HEK293T (cell line): Measurements from ENCODE around the gene CFAP58.

ENCODE experiments used
- CTCF ChIA-PET: fragments of 350-600 bp; formaldehyde crosslinking; extraction: SDS; loops from one replicate; lab custom pipeline; 2021; ENCODE audit warnings: antibody characterized with exemption, inconsistent platforms; lab: Yijun Ruan, JAX
- POLR2A ChIA-PET: fragments of 350-600 bp; formaldehyde crosslinking; extraction: SDS; loops from one replicate; lab custom pipeline; 2020; ENCODE audit warnings: antibody characterized with exemption, inconsistent platforms; lab: Yijun Ruan, JAX
- DNase-seq: peaks from one replicate; pipeline ENCODE4 v3.0.0; 2012; ENCODE audit warnings: mixed read lengths; ENCODE audit errors: extremely low spot score
- ARNT ChIP-seq: fragments of 450-650 bp; IDR thresholded peaks from 2 replicates; pipeline ENCODE4 v1.6.1; 2017; ENCODE audit warnings: mild to moderate bottlenecking
- BHLHE40 ChIP-seq: fragments of 450-650 bp; IDR thresholded peaks from 2 replicates; pipeline ENCODE4 v1.6.1; 2016; ENCODE audit warnings: mild to moderate bottlenecking, moderate library complexity, borderline replicate concordance
- CTBP1 ChIP-seq: fragments of 450-650 bp; IDR thresholded peaks from 2 replicates; pipeline ENCODE4 v1.6.1; 2016; ENCODE audit warnings: borderline replicate concordance
- ELF4 ChIP-seq: fragments of 450-650 bp; IDR thresholded peaks from 2 replicates; pipeline ENCODE4 v1.6.1; 2017; ENCODE audit warnings: antibody characterized with exemption
- FOXA1 ChIP-seq: fragments of 450-650 bp; IDR thresholded peaks from 2 replicates; pipeline ENCODE4 v1.6.1; 2016; ENCODE audit warnings: mild to moderate bottlenecking
- FOXK2 ChIP-seq: fragments of 450-650 bp; IDR thresholded peaks from 2 replicates; pipeline ENCODE4 v1.6.1; 2016; ENCODE audit warnings: mild to moderate bottlenecking
- FOXM1 ChIP-seq: fragments of 450-650 bp; IDR thresholded peaks from 2 replicates; pipeline ENCODE4 v1.6.1; 2017; ENCODE audit warnings: mild to moderate bottlenecking, borderline replicate concordance
- HDGF ChIP-seq: fragments of 450-650 bp; IDR thresholded peaks from 2 replicates; pipeline ENCODE4 v1.6.1; 2017; ENCODE audit warnings: antibody characterized with exemption, borderline replicate concordance
- L3MBTL2 ChIP-seq: fragments of 450-650 bp; conservative IDR thresholded peaks from 2 replicates; pipeline ENCODE4 v1.6.1; 2016; ENCODE audit warnings: mild to moderate bottlenecking
- LEF1 ChIP-seq: fragments of 450-650 bp; IDR thresholded peaks from 2 replicates; pipeline ENCODE4 v1.6.1; 2017; ENCODE audit warnings: mild to moderate bottlenecking, borderline replicate concordance
- NFRKB ChIP-seq: fragments of 450-650 bp; IDR thresholded peaks from 2 replicates; pipeline ENCODE4 v1.6.1; 2016; ENCODE audit warnings: mild to moderate bottlenecking, moderate library complexity
- PKNOX1 ChIP-seq: fragments of 450-650 bp; IDR thresholded peaks from 2 replicates; pipeline ENCODE4 v1.6.1; 2016
- SP1 ChIP-seq: fragments of 450-650 bp; IDR thresholded peaks from 2 replicates; pipeline ENCODE4 v1.6.1; 2017
- SUZ12 ChIP-seq: fragments of 450-650 bp; IDR thresholded peaks from 2 replicates; pipeline ENCODE4 v1.6.1; 2016; ENCODE audit warnings: mild to moderate bottlenecking
- TARDBP ChIP-seq: fragments of 450-650 bp; IDR thresholded peaks from 2 replicates; pipeline ENCODE4 v1.6.1; 2016
- ZNF384 ChIP-seq: fragments of 450-650 bp; IDR thresholded peaks from 2 replicates; pipeline ENCODE4 v1.6.1; 2016

Gene CFAP58

GRCh38 chr10:104353325-104354048 lies at the start of gene CFAP58:
Gene CFAP58, plus strand, starts transcription at chr10:104353833. Its CDS starts 65 bp downstream, at chr10:104353898.
- DNase-seq, result peak; percentile 99
- ChIA-PET POLR2A (interaction anchor here (0.8 to 1.5 kb wide), 5 partner anchors 15 to 99 kb away, joined by 3 to 5 read pairs (median 4); partner anchors contain the start of genes GSTO1, GSTO2 and ITPRIP), CTCF (interaction anchor here (0.6 to 1.7 kb wide), 18 partner anchors 15 to 292 kb away, joined by 3 to 15 read pairs (median 3); no protein-coding TSS in a partner anchor)
- TF ChIP-seq LEF1 (no peak), HDGF (no peak), L3MBTL2 (peak; percentile 92)

GRCh38 chr10:104304356-104304745 lies 49.3 kb upstream of the CFAP58 start:
- ChIA-PET CTCF (interaction anchor here (1.5 to 1.7 kb wide), 2 partner anchors 13 to 15 kb away, joined by 4 to 9 read pairs; no protein-coding TSS in a partner anchor), POLR2A (no interaction called here)
- TF ChIP-seq TARDBP (no peak), CTBP1 (no peak), SP1 (no peak), L3MBTL2 (no peak), ZNF384 (no peak), FOXA1 (no peak), SUZ12 (no peak), FOXM1 (no peak), ELF4 (no peak), ARNT (no peak), HDGF (no peak), FOXK2 (no peak), NFRKB (no peak)
- DNase-seq, result no peak

GRCh38 chr10:104304927-104305326 lies 48.7 kb upstream of the CFAP58 start:
- POLR2A ChIA-PET, result interaction anchor here (1.5 kb wide), 1 partner anchor 33 kb away, joined by 3 read pairs; the partner anchor contains the start of gene ITPRIP
- TF ChIP-seq CTBP1 (no peak), FOXK2 (no peak), PKNOX1 (no peak), SUZ12 (no peak), FOXM1 (no peak), NFRKB (no peak), ARNT (no peak), BHLHE40 (no peak), ZNF384 (no peak), HDGF (no peak), LEF1 (no peak), SP1 (no peak), L3MBTL2 (no peak), FOXA1 (no peak), ELF4 (no peak)
- no peak for DNase-seq
- CTCF ChIA-PET, result interaction anchor here (1.0 to 3.5 kb wide), 10 partner anchors 9 to 48 kb away, joined by 5 to 29 read pairs (median 10); partner anchors contain the start of genes CFAP58 and ITPRIP

- POLR2A ChIA-PET, result interaction anchor here (1.2 kb wide), 1 partner anchor 45 kb away, joined by 3 read pairs; no protein-coding TSS in a partner anchor
- DNase-seq, result no peak
These were observed 46.7 kb upstream of the CFAP58 start for GRCh38 chr10:104306897-104307296.

GRCh38 chr10:104307576-104308438 lies 45.8 kb upstream of the CFAP58 start:
- TF ChIP-seq SUZ12 (no peak), ARNT (no peak), SP1 (no peak), LEF1 (no peak), ELF4 (no peak), FOXA1 (no peak), ZNF384 (no peak)
- ChIA-PET POLR2A (no interaction called here), CTCF (interaction anchor here (1.3 to 3.5 kb wide), 4 partner anchors 9 to 46 kb away, joined by 5 to 29 read pairs (median 16); partner anchors contain the start of gene CFAP58)
- no peak for DNase-seq

More at GRCh38 chr10:104306897-104307296, 46.7 kb upstream of the CFAP58 start:
- CTCF ChIA-PET, result interaction anchor here (0.6 to 3.5 kb wide), 9 partner anchors 8 to 46 kb away, joined by 3 to 29 read pairs (median 7); partner anchors contain the start of gene CFAP58
- no peak for TF ChIP-seq TARDBP
- no peak for TF ChIP-seq SP1
- TF ChIP-seq PKNOX1, result no peak
- TF ChIP-seq FOXK2, result no peak
- no peak for TF ChIP-seq FOXA1
- no peak for TF ChIP-seq L3MBTL2
- no peak for TF ChIP-seq ELF4
- TF ChIP-seq NFRKB, result no peak
- no peak for TF ChIP-seq ARNT
- no peak for TF ChIP-seq LEF1

GRCh38 chr10:104308439-104308903 lies 45.2 kb upstream of the CFAP58 start:
- no peak for DNase-seq
- ChIA-PET CTCF (interaction anchor here (3.5 kb wide), 1 partner anchor 43 kb away, joined by 29 read pairs; no protein-coding TSS in a partner anchor), POLR2A (no interaction called here)
- TF ChIP-seq ARNT (no peak), BHLHE40 (no peak), L3MBTL2 (no peak)
